Activated naive CD4-positive, alpha-beta T cell (primary cell): ENCODE measurements around the gene NELFB.

Experiments
- DNase-seq, 4 experiments: peaks; one replicate each; lab custom pipeline; 2025; lab: John Stamatoyannopoulos, UW

Gene NELFB

GRCh38 chr9:137223078-137223970, 31.8 kb upstream of the NELFB start:
- peak; percentile 98 to 99 (median 98) for DNase-seq

GRCh38 chr9:137224830-137225694, 30.1 kb upstream of the NELFB start, which contains the start of gene CYSRT1:
CYSRT1 (plus strand) TSS chr9:137225174; CDS start chr9:137225622, 448 bp downstream.
- no peak for DNase-seq

GRCh38 chr9:137225699-137226331, 29.3 kb upstream of the NELFB start:
- no peak for DNase-seq

- DNase-seq, result no peak
Observed at GRCh38 chr9:137226338-137227053, 28.6 kb upstream of the NELFB start.

GRCh38 chr9:137227054-137227852, 27.9 kb upstream of the NELFB start, which contains the start of gene RNF224:
RNF224 (plus strand) TSS chr9:137227502; CDS start chr9:137228336, 834 bp downstream.
- DNase-seq, result peak; percentile 51 to 79 (median 69)

- DNase-seq, result no peak
Observed at GRCh38 chr9:137227853-137228505, 27.1 kb upstream of the NELFB start.

GRCh38 chr9:137228506-137228967, 26.6 kb upstream of the NELFB start:
- no peak for DNase-seq

- DNase-seq, result no peak
Observed at GRCh38 chr9:137228968-137229896, 25.9 kb upstream of the NELFB start.

GRCh38 chr9:137229903-137230704, 25.0 kb upstream of the NELFB start:
- no peak for DNase-seq

- no peak for DNase-seq
Observed at GRCh38 chr9:137230705-137231371, 24.3 kb upstream of the NELFB start, which contains the start of gene SLC34A3. SLC34A3 (plus strand) TSS chr9:137230901; CDS start chr9:137231703, 802 bp downstream.

- DNase-seq, result no peak
Observed at GRCh38 chr9:137231372-137232039, 23.6 kb upstream of the NELFB start.

GRCh38 chr9:137232101-137232500, 23.0 kb upstream of the NELFB start:
- no peak for DNase-seq

- DNase-seq, result no peak
Observed at GRCh38 chr9:137232510-137232909, 22.6 kb upstream of the NELFB start.

GRCh38 chr9:137233143-137233980, 21.8 kb upstream of the NELFB start:
- no peak for DNase-seq

- DNase-seq, result no peak
Observed at GRCh38 chr9:137234055-137234697, 21.0 kb upstream of the NELFB start.
